GDM1 (cell line): ENCODE data around the gene SLC38A5.
"Not testable (repeated sequence)": the region's sequence is repeated elsewhere in the genome, so short reads cannot be mapped to it uniquely, and the experiment has no call there.

Experiments
- DNase-seq: peaks from one replicate; lab custom pipeline; 2025; lab: John Stamatoyannopoulos, UW

Gene SLC38A5

DNA sequence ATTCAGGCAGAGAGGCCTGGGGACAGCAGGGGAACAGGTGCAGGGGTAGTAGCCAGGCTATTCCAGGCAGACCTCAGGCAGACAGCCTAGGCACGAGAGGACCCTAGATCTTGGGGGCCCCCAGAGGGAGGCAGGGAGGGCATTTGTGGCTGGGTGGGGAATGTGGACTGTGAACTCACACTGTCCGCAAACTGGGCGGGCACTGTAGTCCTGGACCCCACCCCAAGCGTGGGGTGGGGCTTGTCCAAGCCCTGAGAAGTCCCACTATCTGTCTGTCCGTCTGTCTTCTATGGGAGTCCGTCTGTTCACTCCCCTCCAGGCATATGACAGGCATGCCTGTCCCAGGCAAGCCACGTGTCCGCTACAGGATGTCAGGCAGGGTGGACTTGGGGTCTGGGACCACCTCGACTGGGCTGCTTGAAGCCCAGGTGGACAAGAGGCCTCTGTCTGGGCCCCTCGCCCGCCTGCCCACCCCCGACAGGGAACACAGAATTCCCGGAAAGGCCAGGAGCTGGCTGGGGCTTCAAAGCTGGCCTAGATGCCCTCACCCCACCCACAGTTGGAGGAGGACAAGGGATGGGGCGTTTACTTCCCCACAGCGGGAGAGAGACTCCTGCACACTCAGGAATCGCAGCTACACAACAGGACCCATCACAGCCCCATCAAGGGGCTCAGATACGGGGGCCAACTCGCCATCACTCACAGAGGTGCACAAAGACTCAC is at the start of gene SLC38A5:
SLC38A5 (minus strand) TSS at position 151 of the 723 bp plus-strand sequence. CDS start 2,336 bp downstream, outside the sequence.
- DNase-seq: no peak

DNA sequence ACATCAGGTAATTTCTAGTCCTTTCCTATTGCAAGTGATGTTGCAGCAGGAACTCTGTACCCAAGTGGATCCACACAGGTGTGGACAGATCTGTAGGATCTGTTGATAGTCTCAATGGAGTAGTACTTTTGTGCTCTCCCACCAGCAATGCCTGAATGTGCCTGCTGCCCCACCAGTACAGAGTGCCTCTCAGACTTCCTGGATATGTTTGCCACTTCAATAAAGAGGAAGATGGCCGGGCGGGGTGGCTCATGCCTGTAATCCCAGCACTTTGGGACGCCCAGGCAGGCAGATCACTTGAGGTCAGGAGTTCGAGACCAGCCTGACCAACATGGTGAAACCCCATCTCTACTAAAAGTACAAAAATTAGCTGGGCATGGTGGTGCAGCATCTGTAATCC is 49.4 kb upstream of the SLC38A5 start:
- not testable (repeated sequence) for DNase-seq

DNA sequence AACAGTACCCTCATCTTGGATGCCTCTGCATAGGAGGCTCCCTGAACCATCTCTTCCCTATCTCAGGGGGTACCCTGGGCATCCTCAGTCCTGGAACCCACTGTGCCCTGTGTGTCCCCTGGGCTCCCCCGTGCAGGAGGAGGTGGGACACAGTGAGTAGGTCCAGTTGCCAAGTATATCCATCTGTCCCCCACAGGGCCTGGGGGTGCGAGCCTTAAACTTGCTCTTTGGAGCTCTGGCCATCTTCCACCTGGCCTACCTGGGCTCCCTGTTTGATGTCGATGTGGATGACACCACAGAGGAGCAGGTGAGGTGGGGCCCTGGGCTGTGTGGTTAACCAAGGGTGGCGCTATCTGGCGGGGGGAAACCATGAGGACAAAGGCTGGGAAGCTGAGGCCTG is 46.9 kb upstream of the SLC38A5 start:
- DNase-seq: no peak

DNA sequence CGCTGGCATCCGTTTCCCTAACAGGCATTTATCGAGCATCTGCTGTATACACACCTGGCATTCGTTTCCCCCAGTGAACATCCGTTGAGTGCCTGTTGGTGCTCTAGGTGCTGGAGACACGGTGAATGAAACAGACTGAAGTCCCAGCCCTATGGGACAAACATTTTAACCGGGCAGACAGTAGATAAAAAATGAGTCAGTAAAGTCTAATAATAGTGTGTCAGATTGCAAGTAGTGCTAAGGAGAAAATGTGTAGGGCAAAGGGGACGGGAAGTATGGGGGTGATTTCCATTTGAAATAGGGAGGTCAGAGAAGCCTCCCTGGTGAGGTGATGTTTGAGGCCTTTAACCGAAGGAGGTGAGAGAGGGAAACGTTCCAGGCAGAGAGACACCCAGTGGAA is 46.2 kb upstream of the SLC38A5 start:
- DNase-seq: no peak

DNA sequence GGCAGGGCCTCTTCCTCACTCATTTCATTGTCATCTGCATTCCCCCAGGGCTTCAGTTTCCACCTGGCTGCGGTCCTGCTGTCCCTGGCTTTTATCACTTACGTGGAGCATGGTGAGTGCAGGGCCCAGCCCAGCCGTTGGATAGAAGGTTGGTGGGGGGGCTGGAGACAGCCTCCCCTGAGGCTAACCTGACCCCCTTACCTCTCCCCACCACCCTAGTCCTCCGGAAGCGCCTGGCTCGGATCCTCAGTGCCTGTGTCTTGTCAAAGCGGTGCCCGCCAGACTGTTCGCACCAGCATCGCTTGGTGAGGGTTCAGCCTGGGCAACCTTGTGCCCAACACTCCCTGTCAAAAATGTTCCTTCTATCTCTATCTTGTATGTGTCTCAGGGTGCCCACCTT is 45.8 kb upstream of the SLC38A5 start:
- DNase-seq: no peak

DNA sequence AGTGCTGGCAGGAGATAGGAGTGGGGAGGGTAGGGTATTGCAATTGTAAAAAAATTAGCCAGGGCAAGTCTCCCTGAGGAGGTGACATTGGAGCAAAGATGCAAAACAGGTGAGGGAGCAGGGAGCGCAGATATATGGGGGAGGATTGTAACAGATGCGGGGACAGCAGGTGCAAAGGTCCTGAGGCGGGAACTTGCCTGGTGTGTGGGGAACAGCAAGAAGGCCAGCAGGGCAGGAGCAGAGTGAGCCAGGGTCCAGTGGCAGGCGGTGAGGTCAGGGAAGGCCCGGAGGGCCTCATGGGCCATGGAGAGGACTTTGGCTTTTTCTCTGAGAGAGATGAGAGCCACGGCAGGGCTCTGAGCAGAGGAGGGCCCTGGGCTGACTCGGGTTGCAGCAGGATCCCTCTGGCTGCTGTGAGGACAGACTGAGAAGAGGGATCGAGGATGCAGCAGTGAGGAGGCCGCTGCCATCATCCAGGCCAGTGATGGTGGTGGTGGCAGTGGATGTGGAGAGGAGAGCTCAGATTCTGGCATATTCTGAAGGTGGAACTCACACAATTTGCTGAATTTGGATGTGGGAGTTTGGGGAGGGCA is 44.9 kb upstream of the SLC38A5 start:
- no peak for DNase-seq

DNA sequence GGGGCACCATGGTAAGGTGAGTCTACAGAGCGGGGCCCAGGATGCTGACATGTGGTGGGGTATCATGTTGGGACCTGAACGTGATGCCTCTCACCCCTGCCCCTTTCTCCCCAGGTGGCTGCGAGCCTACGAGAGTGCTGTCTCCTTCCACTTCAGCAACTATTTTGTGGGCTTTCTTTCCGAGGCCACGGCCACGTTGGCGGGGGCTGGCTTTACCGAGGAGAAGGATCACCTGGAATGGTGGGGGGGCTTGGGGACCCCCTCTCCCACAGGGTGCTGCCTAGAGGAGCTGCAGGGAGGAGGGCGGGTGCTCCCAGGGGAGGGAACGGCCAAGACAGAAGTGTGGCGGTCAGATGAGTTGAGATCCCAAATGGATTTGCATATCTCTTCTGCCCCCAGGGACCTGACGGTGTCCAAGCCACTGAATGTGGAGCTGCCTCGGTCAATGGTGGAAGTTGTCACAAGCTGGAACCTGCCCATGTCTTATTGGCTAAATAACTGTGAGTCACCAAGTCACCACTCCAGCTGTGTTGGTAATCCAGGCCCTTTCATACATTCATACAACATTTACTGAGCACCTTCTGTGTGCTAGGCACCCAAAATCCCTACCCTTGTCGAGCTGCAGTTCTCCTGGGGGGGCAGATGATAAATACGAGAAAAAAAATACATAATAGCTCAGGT is 44.2 kb upstream of the SLC38A5 start:
- no peak for DNase-seq

DNA sequence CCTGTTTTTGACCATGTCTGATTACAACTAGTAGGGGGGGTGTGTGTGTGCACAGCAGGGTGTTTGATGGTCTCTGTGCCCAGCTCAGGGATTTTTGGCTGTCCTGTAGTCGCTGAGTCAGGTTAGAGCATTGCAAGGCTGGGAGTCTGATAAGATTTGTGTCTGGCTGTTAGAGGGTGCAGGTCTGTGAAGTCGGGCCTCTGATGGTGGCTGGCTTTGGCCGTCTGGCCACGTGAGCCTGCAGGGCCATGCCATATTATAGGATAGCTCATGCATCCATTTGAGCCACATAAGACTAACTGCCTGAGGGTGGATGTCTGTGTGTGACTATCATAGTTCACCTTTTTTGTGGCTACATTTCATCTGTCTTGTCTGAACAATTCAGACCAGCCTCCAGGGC is 43.6 kb upstream of the SLC38A5 start:
- DNase-seq: no peak

DNA sequence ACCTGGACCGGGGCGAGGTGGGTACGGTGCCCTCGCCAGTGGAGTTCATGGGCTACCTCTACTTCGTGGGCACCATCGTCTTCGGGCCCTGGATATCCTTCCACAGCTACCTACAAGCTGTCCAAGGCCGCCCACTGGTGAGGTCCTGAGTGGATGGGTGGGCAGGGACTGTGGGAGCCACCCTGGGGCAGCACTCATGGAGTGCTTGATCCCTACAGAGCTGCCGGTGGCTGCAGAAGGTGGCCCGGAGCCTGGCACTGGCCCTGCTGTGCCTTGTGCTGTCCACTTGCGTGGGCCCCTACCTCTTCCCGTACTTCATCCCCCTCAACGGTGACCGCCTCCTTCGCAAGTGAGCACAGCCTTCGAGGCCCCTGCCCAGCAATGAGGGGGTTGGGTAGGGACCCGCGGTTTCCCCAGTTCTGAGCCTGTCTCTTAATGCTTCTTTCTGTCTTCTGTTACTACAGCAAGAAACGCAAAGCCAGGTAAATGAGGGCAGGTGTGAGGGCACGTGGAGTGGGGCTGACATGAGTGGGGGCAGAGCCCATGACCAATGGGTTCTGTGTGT is 42.4 kb upstream of the SLC38A5 start:
- DNase-seq: no peak

DNA sequence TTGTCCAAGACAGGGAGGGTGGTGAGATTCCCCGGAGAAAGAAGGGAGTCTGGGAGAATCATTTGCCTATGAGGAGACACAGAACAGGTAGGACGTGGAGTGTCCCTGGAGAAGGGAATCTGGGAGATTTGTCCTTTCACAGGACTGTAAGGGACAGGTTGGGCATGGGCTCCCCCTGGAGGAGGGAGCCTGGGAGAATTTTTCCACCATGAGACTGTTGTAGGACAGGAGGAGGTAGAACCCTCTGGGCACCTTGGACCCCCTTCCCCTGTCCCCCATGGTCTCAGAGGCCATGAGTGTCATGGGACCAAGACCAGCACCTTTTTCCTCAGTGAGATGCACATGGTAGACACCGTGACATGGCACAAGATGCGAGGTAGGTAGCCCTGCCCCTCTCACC is 41.5 kb upstream of the SLC38A5 start:
- DNase-seq: no peak

DNA sequence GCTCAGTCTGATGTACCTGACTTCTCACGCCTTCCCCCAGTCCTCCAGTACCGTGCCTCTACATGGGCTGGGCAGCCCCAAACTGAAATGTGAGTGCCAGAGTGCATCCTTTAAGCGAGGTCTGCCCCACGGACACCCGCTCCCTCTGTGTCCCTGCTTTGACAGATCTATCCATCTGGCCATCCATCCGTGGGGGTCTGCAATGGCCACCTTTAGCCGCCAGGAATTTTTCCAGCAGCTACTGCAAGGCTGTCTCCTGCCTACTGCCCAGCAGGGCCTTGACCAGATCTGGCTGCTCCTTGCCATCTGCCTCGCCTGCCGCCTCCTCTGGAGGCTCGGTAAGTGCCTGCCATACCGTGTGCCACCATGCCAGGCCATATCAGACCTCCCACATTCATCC is 39.6 kb upstream of the SLC38A5 start:
- DNase-seq: no peak

DNA sequence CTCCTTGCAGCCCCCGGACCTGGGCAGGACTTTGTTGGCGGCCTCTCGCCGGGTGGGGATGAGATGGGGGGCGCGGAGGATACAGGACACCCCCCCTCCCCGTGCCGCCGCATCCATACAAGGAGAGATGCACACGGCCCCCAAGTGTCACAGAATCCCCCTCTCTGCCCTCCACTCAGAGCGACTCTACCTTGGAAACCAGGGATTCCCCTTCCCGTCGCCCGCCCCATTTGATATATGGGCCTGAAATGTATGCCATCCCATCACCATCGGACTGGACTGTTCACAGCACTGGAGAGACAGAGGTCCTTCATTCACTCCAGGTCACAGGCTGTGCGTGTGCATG is 39.2 kb upstream of the SLC38A5 start:
- DNase-seq: no peak

DNA sequence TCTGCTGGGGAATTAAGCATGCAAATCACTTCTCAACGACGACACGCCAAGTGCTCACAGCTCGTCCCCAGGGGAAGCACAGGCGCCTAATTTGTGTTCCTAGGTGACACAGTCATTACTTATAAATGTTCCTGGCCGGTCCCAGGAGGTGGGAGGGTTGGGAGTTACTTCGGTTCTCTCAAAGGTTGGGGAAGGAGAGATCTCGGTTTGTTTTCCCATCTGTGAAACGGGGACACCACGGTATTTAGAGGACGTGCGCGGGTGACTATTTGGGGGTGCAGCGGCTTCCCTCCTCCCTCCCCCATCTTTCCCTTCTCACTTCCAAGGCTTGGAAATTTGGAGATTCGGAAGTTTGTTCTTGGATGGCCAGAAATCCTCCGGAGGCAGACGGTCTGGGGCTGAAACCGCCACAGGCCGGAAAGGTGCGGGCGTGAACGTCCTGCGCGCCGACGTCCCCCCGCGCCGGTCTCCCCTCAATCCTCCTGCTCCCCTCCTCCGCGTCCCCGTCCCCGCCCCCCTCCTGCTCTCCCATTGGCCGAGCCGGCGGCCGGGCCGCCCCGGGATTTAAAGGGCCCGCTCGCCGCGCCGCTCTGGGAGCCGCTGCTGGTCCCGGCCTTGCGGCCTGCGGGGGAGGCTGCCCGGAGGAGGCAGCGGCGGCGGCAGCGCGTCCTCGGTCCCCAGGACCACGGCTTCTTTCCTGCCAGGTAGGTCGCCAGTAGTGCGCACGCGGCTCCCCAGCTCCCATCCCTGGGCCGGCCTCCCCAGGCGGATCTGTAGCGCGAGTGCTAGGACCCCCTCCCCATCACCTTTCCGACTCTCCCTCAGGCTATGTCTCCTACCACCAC is 38.6 kb upstream of the SLC38A5 start, which contains the start of gene PORCN:
PORCN (plus strand) TSS at position 593 of the 845 bp plus-strand sequence. CDS start 829 bp downstream, outside the sequence.
- peak; percentile 52 for DNase-seq

DNA sequence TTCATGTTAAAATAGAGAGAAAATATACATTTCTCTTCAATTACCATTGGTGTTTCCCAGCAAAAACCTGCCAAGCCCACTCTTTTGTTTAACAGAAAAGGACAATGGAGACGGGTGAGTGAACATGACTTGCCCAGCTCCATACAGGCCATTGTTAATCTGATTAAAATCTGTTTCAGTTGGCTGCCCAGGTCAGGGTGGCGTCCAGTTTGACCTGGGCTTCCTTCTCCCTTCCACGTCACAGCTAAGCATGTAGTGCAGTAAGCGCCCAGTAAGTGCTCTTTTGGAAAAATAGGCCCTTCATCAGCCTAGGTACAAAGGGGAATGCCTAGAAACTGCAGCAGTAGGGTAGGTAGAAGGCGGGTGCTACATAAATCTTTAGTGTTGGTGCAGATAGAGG is 37.2 kb upstream of the SLC38A5 start:
- DNase-seq: no peak

DNA sequence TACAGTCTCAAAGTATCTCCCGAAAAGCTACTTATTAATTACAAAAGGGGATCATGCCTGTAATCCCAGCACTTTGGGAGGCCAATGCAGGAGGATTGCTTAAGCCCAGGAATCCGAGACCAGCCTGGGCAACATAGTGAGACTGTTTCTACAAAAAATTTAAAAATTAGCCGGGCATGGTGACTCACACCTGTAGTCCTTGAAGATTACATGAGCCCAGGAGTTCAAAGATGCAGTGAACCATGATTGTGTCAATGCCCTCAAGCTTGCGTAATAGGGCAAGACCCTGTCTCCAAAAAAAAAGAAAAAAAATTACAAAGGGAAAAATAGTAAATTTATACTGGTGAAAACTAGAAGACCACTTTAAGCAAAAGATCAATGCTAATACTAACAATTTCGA is 35.4 kb upstream of the SLC38A5 start:
- DNase-seq: no peak

DNA sequence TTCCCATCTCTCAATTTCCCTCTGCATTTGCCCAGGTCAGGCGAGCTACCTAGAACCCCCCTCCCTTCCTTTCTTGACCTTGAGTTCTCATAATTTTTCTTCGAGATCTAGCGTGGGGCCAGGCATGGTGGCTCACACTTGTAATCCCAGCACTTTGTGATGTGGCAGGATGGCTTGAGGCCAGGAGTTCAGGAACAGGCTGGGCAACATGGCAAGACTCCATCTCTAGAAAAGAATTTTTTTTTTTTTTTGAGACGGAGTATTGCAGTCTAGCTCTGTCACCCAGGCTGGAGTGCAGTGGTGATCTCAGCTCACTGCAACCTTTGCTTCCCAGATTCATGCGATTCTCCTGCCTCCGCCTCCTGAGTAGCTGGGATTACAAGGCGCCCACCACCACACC is 34.2 kb upstream of the SLC38A5 start:
- no peak for DNase-seq

DNA sequence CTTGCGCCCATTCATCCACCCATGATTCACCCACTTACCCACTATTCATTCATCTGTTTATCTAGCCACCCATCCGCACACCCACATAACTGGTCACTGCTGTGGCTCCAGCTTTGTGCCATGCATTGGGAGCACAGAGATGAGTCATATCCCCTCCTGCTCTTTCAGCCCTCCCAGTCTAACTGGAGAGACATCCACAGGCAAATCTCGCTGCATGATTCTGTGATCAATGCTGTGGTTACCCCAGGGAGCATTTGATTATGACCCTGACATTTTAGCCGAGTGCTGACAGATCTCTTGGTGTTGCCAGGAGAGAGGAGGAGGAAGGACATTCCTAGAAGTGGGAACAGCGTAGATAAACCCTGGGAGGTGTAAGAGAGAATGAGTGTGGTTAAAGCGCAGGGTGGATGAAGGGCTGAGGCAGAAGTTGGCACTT is 28.3 kb upstream of the SLC38A5 start:
- DNase-seq: no peak

DNA sequence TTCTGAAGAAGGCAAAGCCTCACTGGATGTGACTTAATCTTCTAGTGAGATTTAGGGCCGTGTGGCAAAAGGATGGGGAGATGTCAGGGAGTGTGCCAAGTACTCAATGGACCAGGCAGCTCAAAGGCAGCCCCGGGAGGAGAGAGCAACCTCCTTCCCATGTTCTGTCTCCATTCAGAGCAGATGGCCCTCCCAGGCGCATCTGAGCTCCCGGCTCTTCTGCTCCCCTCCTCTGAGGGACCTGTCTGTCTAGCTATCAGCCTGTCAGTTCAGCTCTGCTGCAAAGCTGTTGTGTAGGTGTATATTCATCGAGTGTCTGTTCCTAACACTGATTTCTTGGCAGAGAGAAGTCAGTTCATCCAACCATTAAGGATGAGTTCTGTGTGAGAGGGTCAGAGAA is 27.8 kb upstream of the SLC38A5 start:
- DNase-seq: no peak

DNA sequence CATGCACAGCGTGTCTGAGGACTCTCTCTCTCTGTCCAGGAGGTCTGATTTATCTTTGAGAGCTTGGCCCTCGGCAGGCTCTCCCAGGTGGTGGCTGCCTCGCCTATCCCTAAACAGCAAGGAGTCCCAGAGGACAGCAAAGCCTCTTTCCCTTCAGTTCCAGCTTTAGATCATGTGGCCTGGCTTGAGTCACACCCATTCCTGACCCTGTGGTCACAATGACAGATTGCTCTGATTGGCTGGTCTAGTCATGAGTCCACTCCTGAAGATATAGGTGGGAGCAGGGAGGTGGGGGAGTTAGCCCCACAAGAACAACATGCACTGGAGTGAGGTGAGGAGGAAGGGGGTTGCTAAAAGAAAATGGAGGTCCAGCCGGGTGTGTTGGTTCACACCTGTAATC is 26.6 kb upstream of the SLC38A5 start:
- DNase-seq: no peak

DNA sequence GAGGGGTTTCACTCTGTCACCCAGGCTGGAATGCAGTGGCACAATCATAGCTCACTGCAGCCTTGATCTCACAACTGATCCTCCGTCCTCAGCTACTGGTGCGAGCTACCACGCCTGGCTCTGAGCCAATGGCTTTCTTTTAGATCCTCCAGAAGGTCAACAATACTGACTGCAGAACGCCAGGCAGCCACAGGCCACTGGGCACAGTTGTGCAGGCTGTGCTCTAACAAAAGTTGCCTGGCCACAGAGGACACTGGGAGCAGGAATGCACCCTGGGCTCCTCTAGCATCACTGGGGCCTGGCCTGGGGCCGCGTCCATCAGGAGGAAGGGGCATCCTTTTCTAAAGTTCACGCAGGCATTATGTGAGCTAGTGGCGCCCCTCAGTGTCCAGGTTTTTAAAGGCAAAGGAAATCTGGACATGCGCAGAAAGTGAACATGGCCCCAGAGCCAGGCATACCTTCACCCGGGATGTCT is 23.9 kb upstream of the SLC38A5 start:
- no peak for DNase-seq

DNA sequence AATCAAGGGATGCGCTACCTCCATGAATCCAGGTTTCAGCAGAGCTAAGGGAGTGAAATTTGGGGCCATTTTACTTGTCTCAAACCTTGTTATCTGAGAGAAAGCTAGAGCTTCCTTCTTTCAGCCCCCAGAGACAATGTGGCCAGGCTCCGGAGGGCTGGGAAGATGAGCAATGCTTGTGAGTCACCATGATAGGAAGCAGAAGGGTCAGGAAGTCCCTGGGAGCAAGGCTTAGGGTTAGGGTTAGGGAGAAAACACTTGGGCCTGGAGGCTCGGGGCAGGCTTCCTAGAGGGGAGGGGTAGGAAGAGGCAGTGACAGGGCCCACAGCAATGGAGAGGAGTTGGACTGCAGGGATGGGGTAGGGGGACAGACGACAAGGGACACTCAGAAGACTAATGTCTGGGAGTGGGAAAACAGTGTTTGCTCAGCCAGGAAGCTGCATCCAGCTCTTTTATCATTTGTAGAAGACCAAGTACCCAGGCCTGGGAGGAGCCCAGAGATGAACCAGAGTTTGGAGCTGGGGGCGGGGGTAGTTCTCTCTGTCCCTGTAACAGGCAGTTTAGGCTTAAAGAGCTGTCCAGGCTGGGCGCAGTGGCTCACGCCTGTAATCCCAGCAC is 22.3 kb upstream of the SLC38A5 start:
- DNase-seq: no peak
